Fibroblast of skin of back (primary cell): ENCODE measurements around the gene UBE2F.
"Not testable (repeated sequence)": the region's sequence is repeated elsewhere in the genome, so short reads cannot be mapped to it uniquely, and the experiment has no call there.

Experiments
- DNase-seq: peaks from one replicate; pipeline ENCODE4 v3.0.0-alpha.2; 2013

Gene UBE2F

DNA sequence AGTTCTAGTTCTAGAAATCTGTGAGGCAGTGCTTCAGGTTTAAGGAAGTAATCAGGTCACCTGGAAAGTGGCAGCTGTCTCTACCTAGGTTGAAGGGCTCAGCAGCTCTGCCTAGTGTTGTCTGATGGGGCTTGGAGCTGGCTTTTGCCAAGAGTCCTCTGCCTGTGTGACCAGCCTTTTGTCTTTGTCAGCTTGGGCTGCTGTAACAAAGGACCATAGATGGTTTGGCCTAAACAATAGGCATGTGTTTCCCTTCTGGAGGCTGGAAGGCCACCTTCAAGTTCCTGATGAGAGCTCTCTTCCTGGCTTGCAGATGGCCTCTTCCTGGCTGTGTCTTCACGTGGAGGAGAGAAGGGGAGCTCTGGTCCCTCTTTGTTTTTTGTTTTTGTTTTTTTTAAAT is 13.3 kb downstream of the UBE2F start:
- no peak for DNase-seq

GRCh38 chr2:237980751-237981150 is 13.9 kb downstream of the UBE2F start:
- no peak for DNase-seq

GRCh38 chr2:237981621-237982020 is 14.8 kb downstream of the UBE2F start:
- DNase-seq = not testable (repeated sequence)

GRCh38 chr2:237982039-237982725 is 15.4 kb downstream of the UBE2F start:
- DNase-seq = no peak

DNA sequence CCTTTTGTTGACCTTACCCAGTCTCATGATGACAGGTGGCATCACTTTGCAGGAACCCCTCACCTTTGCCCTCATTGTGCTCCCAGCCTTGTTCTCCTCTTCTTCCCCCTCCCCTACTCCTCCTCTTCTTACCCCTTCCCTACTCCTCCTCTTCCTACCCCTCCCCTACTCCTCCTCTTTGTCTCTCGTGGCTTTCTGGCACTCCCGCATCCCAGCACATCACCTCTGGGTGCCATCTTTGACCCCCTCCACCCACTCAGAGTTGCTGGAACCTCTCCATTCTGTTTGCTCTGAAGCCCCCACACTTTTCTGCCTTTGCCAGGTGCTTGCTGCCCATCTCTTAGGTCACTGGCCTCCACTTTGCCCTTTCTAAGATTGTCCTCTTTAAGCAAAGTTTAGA is 17.1 kb downstream of the UBE2F start:
- DNase-seq = no peak

DNA sequence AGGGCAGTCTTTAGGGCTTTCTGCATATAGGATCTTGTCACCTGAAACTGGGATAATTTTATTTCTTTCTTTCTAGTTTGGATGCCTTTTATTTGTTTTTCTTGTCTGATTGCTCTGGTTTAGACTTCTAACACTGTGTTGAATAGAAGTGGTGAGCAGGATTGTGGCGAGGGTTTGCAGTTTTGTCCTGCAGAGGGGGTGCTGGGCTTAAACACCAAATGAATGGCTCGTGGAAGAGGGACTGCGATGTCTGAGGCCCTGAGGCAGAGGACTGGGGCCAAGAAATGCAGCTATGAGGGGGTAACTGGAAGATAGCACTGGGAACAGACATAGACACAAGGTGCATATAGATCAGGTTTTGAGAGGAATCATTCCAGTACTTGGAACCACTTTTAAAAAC is 20.5 kb downstream of the UBE2F start:
- no peak for DNase-seq

DNA sequence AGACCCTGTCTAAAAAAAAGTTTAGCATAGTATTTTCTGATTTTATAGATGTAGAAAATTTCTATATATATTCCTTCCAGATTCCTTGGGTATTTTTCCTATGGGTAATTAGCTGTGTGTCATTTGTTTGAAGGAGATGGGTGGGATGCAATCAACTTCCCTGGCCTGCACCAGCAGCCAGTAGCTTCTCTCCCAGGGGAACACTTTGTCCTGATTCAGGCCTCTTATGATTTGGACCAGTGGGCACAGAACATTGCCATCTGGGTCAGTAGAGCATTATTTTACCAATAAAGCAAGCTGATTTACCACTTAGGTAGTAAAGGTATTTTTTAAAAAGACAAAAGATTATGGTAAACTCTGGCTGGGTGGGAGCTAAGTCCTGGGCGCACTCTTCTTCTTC is 26.9 kb downstream of the UBE2F start:
- no peak for DNase-seq

DNA sequence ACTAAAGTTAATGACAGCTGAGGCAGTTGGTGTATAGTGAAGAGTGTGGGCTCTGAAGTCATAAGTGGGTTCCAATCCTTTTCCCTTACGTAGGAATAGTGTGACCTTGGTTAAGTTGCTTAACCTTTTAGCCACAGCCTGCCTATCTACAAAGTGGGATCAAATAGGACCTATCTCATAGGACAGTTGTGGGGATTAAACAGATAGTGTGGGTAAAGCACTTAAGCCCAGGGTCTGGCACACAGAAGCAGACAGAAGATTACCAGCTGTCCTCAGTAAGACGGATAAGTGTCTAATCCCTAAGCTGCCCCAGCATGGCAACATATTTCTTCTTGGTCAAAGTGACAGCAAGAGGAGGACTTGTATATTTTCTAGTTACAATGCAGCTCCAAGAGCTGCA is 28.2 kb downstream of the UBE2F start:
- DNase-seq = no peak

- DNase-seq = no peak
Observed at GRCh38 chr2:237996021-237996593, 29.3 kb downstream of the UBE2F start.

DNA sequence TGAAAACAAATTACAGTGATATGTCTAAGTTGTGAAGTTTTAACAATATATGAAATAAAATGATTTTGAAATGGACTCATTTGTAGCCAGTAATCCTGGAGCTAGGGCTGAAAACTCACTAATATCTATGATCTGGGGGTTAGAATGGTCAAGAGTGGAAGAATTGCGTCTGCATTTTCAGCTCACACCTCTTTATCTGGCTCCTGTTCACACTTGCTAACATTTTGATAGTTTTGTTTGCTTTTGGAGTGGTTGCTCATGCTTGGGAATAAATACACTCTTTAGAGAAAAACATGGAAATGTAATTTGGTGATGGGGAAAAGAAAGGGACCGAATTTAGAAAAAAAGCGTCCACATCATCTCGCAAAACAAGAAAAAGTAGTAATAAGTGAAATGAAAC is 30.7 kb downstream of the UBE2F start:
- no peak for DNase-seq

- no peak for DNase-seq
Observed at GRCh38 chr2:237998530-237998929, 31.7 kb downstream of the UBE2F start.

DNA sequence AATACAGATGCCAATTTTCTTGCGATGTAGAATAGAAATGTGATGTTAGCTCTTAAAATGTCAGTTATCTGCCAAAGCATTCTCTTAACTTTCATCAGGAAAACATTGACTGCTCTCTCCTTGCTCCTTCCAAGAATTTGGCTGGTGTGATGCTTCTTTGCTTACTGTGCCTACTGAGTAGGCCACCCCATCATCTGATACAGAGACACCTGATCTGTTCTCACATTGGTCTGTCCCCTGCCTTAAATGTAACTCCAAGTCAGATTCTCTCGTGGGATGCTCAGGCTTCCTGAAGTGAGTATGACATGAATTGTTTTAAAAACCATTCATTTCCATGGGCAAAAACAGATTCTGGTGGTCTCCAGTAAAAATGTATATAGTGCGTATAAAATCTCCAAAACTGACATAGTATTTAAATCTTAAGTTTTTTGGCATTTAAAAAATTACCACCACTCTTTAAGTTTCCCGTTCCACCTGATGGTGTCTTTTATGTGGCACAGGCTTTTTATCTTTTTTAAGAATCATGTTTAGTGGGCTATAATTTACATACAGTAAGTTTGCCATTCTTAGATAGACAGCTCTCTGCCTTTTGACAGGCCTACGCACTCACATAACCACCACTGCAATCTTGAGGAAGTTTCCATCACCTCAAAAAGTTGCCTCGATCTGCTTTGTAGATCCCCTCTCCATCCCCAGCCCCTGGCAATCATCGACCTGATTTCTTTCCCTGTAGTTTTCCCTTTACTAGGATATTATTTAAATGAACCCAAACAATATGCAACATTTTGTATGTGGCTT is 36.6 kb downstream of the UBE2F start:
- DNase-seq = no peak

- DNase-seq = no peak
Observed at GRCh38 chr2:238004077-238004830, 37.4 kb downstream of the UBE2F start.

DNA sequence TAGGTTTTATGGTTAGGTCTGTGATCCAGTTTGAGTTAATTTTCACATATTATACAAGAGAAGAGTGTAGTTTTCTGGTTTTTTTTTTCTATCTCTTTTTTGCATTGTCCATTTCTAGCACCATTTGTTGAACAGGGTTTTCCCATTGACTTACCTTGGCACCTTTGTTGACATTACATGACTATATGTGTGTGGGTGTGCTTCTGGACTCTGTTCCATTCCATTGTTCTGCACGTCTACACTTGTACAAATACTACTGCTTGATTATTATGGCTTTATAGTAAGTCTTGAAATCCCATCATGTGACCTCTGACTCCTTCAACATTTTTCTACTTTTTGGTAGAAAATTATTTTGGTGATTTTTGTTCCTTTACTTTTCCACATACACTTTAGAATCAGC is 38.7 kb downstream of the UBE2F start:
- no peak for DNase-seq

DNA sequence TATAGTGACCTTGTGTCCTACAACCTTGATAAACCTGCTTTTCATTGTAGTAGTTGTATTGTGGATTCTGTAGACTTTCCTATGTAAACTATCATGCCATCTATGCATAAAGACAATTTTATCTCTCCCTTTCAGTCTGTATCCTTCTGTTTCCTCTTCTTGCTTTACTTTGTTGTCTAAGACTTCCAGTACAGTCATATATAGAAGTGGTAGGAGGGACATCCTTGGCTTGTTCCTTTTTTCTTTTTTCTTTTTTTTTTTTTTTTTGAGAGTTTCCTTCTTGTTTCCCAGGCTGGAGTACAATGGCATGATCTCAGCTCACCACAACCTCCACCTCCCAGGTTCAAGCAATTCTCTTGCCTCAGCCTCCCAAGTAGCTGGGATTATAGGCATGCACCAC is 39.7 kb downstream of the UBE2F start:
- DNase-seq = no peak

GRCh38 chr2:238007924-238008323 is 41.1 kb downstream of the UBE2F start:
- DNase-seq = no peak

DNA sequence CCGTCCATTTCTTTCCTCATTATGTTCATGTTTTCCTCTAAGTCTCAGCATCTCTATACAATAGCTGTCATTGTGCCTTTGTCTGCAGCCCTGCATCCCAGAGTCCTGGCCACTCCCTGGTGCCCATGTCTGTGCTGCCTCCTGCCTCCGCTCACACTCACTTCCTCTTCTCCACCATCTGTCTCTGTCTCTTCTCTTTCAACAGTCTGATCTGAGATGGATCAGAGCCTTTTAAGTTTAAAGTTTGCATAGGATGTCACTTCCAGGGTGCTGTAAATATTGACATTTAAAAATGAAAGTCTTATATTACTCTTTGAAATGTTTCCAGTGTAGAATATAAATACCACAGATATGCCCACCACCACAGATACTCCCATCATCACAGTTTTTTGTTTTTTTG is 42.7 kb downstream of the UBE2F start:
- no peak for DNase-seq

- no peak for DNase-seq
Observed at GRCh38 chr2:238010572-238010971, 43.8 kb downstream of the UBE2F start.

GRCh38 chr2:238013806-238014205 is 47.0 kb downstream of the UBE2F start:
- DNase-seq = no peak

- DNase-seq = no peak
Observed at GRCh38 chr2:238015705-238016104, 48.9 kb downstream of the UBE2F start.

GRCh38 chr2:238016526-238016925 is 49.7 kb downstream of the UBE2F start:
- DNase-seq = no peak

DNA sequence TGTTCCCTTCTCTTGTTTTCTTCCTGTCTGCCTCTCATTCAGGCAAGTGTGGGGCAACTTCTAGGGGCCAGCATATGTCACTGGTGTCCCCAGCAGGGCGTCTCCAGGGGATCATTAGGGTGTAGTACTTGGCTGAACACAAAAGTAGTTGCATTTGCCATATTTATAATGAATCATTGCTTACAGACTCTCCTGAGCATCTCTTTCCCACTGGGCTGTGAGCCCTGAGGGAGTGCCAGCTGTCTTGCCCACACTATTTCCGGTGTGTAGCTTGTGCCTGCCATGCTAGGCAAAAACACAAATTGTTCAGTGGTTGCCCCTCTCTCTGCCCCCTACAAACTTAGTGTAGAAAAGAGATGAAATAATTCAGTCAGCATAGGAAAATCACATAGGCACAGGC is 53.1 kb downstream of the UBE2F start:
- no peak for DNase-seq

DNA sequence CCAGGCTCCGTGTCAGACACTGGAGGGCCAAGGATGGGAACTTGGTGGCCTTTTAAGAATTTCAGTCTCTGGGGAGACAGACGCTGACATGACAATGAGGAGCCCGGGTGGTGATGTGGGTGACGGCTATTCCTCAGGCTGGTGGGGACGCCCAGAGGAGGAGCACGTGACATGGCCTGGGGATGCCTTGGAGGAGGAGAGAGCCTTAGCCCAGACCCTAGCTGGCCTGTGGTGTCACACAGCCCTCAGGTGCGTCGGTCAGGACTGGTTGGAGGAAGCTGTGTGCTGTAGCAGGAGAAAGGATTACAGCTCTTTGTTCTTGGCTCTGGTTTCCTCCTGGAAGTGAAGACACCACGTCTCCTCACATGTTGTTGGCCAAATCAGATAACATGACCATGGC is 54.0 kb downstream of the UBE2F start:
- no peak for DNase-seq
